HEK293 (cell line): Measurements from ENCODE around the gene SLC35E1.

Experiments used
- CTCF ChIA-PET: fragments of 350-600 bp; formaldehyde crosslinking; extraction: SDS; loops from one replicate; lab custom pipeline; 2021; ENCODE audit warnings: antibody characterized with exemption; lab: Yijun Ruan, JAX
- POLR2A ChIA-PET: fragments of 300-600 bp; formaldehyde crosslinking; extraction: SDS; loops from one replicate; lab custom pipeline; 2020; ENCODE audit warnings: antibody characterized with exemption, inconsistent platforms; lab: Yijun Ruan, JAX
- H3K27ac ChIP-seq: fragments of 200-500 bp; sonication (Bioruptor generic); 2 replicates; pipeline ENCODE4 v1.5.1; 2014; ENCODE audit warnings: low read depth, low read length, control low read depth, inconsistent platforms; ENCODE audit errors: extremely low read depth
- H3K36me3 ChIP-seq, 2 experiments: fragments of 200-500 bp in 1 of 2; sonication (Bioruptor generic) in 1 of 2; 1 replicate in 1 of 2; 2 replicates in 1 of 2; pipeline ENCODE4 v1.5.1; 2014 to 2017; ENCODE audit warnings: inconsistent platforms in 2 of 2, low read length in 2 of 2; ENCODE audit not compliant: control insufficient read depth in 2 of 2, insufficient read depth in 1 of 2
- H3K4me1 ChIP-seq: fragments of 200-500 bp; sonication (Bioruptor generic); 2 replicates; pipeline ENCODE4 v1.5.1; 2014; ENCODE audit warnings: mild to moderate bottlenecking, low read length, inconsistent platforms; ENCODE audit not compliant: control insufficient read depth, insufficient read depth
- H3K4me3 ChIP-seq: 2 replicates; pipeline ENCODE4 v1.5.1; 2011; ENCODE audit warnings: low read depth, mild to moderate bottlenecking, control low read depth, low read length, moderate library complexity
- H3K9me3 ChIP-seq: fragments of 200-500 bp; sonication (Bioruptor generic); 2 replicates; pipeline ENCODE4 v1.5.1; 2014; ENCODE audit warnings: low read depth, low read length, inconsistent platforms; ENCODE audit not compliant: control insufficient read depth, insufficient read depth
- EGR2 ChIP-seq: fragments of 450-650 bp; formaldehyde crosslinking; IDR thresholded peaks from 2 replicates; pipeline ENCODE4 v1.5.1; 2016; ENCODE audit warnings: low read depth, missing biosample characterization, missing genetic modification characterization
- GLIS1 ChIP-seq: fragments of 450-650 bp; formaldehyde crosslinking; IDR thresholded peaks from 2 replicates; pipeline ENCODE4 v1.5.1; 2016; ENCODE audit warnings: missing biosample characterization, missing genetic modification characterization
- KLF16 ChIP-seq: fragments of 450-650 bp; formaldehyde crosslinking; IDR thresholded peaks from 2 replicates; pipeline ENCODE4 v1.5.1; 2017; ENCODE audit warnings: missing biosample characterization, missing genetic modification characterization
- KLF8 ChIP-seq: fragments of 450-650 bp; formaldehyde crosslinking; IDR thresholded peaks from 2 replicates; pipeline ENCODE4 v1.5.1; 2016; ENCODE audit warnings: missing biosample characterization, missing genetic modification characterization
- SP2 ChIP-seq: fragments of 450-650 bp; formaldehyde crosslinking; IDR thresholded peaks from 2 replicates; pipeline ENCODE4 v1.5.1; 2016; ENCODE audit warnings: missing biosample characterization, missing genetic modification characterization
- SP7 ChIP-seq: fragments of 450-650 bp; formaldehyde crosslinking; IDR thresholded peaks from 2 replicates; pipeline ENCODE4 v1.5.1; 2016; ENCODE audit warnings: missing biosample characterization, missing genetic modification characterization
- ZBTB20 ChIP-seq: fragments of 450-650 bp; formaldehyde crosslinking; IDR thresholded peaks from 2 replicates; pipeline ENCODE4 v1.5.1; 2016; ENCODE audit warnings: missing biosample characterization, missing genetic modification characterization
- ZIC2 ChIP-seq: fragments of 450-650 bp; formaldehyde crosslinking; IDR thresholded peaks from 2 replicates; pipeline ENCODE4 v1.5.1; 2016; ENCODE audit warnings: missing biosample characterization, missing genetic modification characterization
- ZNF132 ChIP-seq: fragments of 450-650 bp; formaldehyde crosslinking; IDR thresholded peaks from 2 replicates; pipeline ENCODE4 v1.5.1; 2017; ENCODE audit warnings: missing biosample characterization, missing genetic modification characterization, borderline replicate concordance
- ZNF16 ChIP-seq: fragments of 450-650 bp; formaldehyde crosslinking; IDR thresholded peaks from 2 replicates; pipeline ENCODE4 v1.5.1; 2016; ENCODE audit warnings: low read depth, missing biosample characterization, missing genetic modification characterization
- ZNF174 ChIP-seq: fragments of 450-650 bp; formaldehyde crosslinking; IDR thresholded peaks from 2 replicates; pipeline ENCODE4 v1.5.0; 2017; ENCODE audit warnings: missing biosample characterization, mild to moderate bottlenecking, missing genetic modification characterization
- ZNF302 ChIP-seq: fragments of 450-650 bp; formaldehyde crosslinking; IDR thresholded peaks from 2 replicates; pipeline ENCODE4 v1.5.1; 2016; ENCODE audit warnings: missing biosample characterization, missing genetic modification characterization, low read depth
- ZNF311 ChIP-seq: fragments of 450-650 bp; formaldehyde crosslinking; IDR thresholded peaks from 2 replicates; pipeline ENCODE4 v1.5.1; 2017; ENCODE audit warnings: missing biosample characterization, missing genetic modification characterization, borderline replicate concordance
- ZNF341 ChIP-seq: fragments of 450-650 bp; formaldehyde crosslinking; IDR thresholded peaks from 2 replicates; pipeline ENCODE4; 2016; ENCODE audit warnings: low read depth, missing biosample characterization, missing genetic modification characterization
- ZNF366 ChIP-seq: fragments of 450-650 bp; formaldehyde crosslinking; conservative IDR thresholded peaks from 2 replicates; pipeline ENCODE4 v1.5.1; 2016; ENCODE audit warnings: missing biosample characterization, missing genetic modification characterization
- ZNF426 ChIP-seq: fragments of 450-650 bp; formaldehyde crosslinking; IDR thresholded peaks from 2 replicates; pipeline ENCODE4 v1.5.1; 2017; ENCODE audit warnings: missing biosample characterization, missing genetic modification characterization, mild to moderate bottlenecking, inconsistent platforms, moderate library complexity
- ZNF433 ChIP-seq: fragments of 450-650 bp; formaldehyde crosslinking; IDR thresholded peaks from 2 replicates; pipeline ENCODE4 v1.5.1; 2016; ENCODE audit warnings: missing biosample characterization, missing genetic modification characterization, low read depth
- ZNF521 ChIP-seq: fragments of 450-650 bp; formaldehyde crosslinking; IDR thresholded peaks from 2 replicates; pipeline ENCODE4 v1.5.1; 2017; ENCODE audit warnings: missing biosample characterization, mild to moderate bottlenecking, missing genetic modification characterization
- ZNF530 ChIP-seq: fragments of 450-650 bp; formaldehyde crosslinking; IDR thresholded peaks from 2 replicates; pipeline ENCODE4 v1.5.1; 2016; ENCODE audit warnings: low read depth, missing biosample characterization, missing genetic modification characterization
- ZNF600 ChIP-seq: fragments of 450-650 bp; formaldehyde crosslinking; IDR thresholded peaks from 2 replicates; pipeline ENCODE4 v1.5.1; 2016; ENCODE audit warnings: missing biosample characterization, missing genetic modification characterization
- ZNF747 ChIP-seq: fragments of 450-650 bp; formaldehyde crosslinking; IDR thresholded peaks from 2 replicates; pipeline ENCODE4 v1.5.1; 2016; ENCODE audit warnings: missing biosample characterization, missing genetic modification characterization
- ZNF830 ChIP-seq: fragments of 450-650 bp; IDR thresholded peaks from 2 replicates; pipeline ENCODE4 v1.5.0; 2018; ENCODE audit warnings: missing biosample characterization, missing genetic modification characterization, low read depth, mild to moderate bottlenecking, moderate library complexity
- ZNF843 ChIP-seq: fragments of 450-650 bp; formaldehyde crosslinking; IDR thresholded peaks from 2 replicates; pipeline ENCODE4 v1.5.1; 2016; ENCODE audit warnings: missing biosample characterization, missing genetic modification characterization
- TF ChIP-seq, protein P1 (sequence below): fragments of 450-650 bp; formaldehyde crosslinking; IDR thresholded peaks from 2 replicates; pipeline ENCODE4 v1.5.1; 2016; ENCODE audit warnings: missing biosample characterization, missing genetic modification characterization
- TF ChIP-seq, protein P2 (sequence below): fragments of 450-650 bp; formaldehyde crosslinking; IDR thresholded peaks from 2 replicates; pipeline ENCODE4 v1.5.1; 2016; ENCODE audit warnings: missing biosample characterization, missing genetic modification characterization
- TF ChIP-seq, protein P3 (sequence below): fragments of 450-650 bp; formaldehyde crosslinking; optimal IDR thresholded peaks from 2 replicates; pipeline ENCODE3; 2016; ENCODE audit warnings: missing biosample characterization, mild to moderate bottlenecking, missing genetic modification characterization

SLC35E1 gene

DNA sequence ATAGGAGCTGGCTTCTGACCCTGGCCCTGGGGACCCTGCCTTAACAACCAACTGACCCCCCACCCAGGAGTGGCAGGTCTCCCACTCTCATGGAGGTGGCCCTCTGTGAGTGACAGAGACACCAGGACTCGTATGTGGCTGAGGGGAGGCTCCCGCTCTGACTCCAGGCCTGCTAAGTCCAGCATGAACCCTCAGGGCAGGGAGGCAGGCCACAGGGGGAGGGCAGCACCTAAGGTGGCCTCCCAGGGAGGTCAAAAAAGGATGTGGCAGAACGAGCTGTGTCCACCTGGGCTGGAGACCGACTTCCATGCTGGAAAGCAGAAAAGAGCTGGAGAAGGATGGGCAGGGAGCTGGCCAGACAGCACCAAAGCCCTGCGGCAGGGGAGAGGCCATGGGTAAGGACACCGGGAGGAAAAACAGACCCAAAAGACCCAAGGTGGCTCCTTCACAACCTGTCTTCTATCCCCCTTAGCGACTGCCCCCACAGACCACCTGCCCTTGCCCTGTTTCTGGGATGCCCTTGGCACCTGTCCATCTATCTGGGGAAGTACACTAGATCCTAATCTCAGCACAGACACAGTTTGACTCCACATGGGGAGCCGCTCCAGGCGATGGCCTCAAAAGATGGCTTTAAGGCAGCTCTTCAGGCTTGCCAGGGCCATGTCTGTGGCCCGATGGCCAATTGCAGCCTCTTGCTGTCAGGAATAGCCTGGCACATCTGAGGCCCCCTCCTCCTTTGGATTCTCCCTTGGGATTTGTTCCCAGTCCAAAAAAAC is 10.5 kb upstream of the SLC35E1 start:
- Histone ChIP-seq H3K4me1 (peaks cover 8% of the 10 kb centered on the region), H3K36me3 (peaks cover 0 to 15% of the 10 kb centered on the region in 2 experiments; a peak in 1 of 3 replicates), H3K9me3 (no peaks in the 10 kb centered on the region), H3K27ac (no peak overlapping the region), H3K4me3 (no peak overlapping the region)
- ChIA-PET POLR2A (interaction anchor here (1.1 kb wide), 1 partner anchor 9 kb away, joined by 4 read pairs; no protein-coding TSS in a partner anchor), CTCF (no interaction called here)
- TF ChIP-seq KLF8 (tag by site-specific recombination), result no peak
- TF ChIP-seq GLIS1 (tag by site-specific recombination), result 0 out of 2 replicates have a peak, but pooled peaks have one; percentile 17
- TF ChIP-seq ZBTB20, result no peak
- TF ChIP-seq, protein P1, sequence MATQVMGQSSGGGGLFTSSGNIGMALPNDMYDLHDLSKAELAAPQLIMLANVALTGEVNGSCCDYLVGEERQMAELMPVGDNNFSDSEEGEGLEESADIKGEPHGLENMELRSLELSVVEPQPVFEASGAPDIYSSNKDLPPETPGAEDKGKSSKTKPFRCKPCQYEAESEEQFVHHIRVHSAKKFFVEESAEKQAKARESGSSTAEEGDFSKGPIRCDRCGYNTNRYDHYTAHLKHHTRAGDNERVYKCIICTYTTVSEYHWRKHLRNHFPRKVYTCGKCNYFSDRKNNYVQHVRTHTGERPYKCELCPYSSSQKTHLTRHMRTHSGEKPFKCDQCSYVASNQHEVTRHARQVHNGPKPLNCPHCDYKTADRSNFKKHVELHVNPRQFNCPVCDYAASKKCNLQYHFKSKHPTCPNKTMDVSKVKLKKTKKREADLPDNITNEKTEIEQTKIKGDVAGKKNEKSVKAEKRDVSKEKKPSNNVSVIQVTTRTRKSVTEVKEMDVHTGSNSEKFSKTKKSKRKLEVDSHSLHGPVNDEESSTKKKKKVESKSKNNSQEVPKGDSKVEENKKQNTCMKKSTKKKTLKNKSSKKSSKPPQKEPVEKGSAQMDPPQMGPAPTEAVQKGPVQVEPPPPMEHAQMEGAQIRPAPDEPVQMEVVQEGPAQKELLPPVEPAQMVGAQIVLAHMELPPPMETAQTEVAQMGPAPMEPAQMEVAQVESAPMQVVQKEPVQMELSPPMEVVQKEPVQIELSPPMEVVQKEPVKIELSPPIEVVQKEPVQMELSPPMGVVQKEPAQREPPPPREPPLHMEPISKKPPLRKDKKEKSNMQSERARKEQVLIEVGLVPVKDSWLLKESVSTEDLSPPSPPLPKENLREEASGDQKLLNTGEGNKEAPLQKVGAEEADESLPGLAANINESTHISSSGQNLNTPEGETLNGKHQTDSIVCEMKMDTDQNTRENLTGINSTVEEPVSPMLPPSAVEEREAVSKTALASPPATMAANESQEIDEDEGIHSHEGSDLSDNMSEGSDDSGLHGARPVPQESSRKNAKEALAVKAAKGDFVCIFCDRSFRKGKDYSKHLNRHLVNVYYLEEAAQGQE, result no peak
- no peak for TF ChIP-seq ZNF311
- TF ChIP-seq ZNF341, result no peak
- no peak for TF ChIP-seq ZNF132 (tag by site-specific recombination)

DNA sequence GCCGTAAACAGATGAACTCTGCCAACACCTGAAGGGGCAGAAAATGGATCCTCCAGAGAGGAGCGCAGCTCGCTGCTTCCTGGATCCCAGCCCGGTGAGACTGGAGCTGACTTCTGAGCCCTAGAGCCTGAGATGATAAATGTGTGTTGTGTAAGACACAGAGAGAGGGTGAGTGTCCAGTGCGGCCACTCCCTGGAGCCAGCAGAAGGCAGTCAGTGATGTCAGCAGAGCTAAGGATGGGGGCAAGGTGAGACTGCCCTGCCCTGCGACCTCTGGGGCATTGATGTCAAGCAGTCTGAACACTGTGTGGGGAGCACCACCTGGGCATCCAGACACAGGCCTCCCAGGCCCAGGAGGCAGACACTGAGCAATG is 9.7 kb upstream of the SLC35E1 start:
- TF ChIP-seq, protein P2, sequence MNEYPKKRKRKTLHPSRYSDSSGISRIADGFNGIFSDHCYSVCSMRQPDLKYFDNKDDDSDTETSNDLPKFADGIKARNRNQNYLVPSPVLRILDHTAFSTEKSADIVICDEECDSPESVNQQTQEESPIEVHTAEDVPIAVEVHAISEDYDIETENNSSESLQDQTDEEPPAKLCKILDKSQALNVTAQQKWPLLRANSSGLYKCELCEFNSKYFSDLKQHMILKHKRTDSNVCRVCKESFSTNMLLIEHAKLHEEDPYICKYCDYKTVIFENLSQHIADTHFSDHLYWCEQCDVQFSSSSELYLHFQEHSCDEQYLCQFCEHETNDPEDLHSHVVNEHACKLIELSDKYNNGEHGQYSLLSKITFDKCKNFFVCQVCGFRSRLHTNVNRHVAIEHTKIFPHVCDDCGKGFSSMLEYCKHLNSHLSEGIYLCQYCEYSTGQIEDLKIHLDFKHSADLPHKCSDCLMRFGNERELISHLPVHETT (tag by site-specific recombination), result no peak
- TF ChIP-seq ZIC2 (no peak), SP7 (no peak), ZNF311 (no peak), ZNF433 (tag by site-specific recombination) (no peak), KLF16 (tag by site-specific recombination) (no peak), ZNF174 (tag by site-specific recombination) (no peak), ZNF302 (tag by site-specific recombination) (no peak), ZNF600 (no peak), SP2 (tag by site-specific recombination) (no peak), ZNF843 (tag by site-specific recombination) (no peak), ZNF426 (tag by site-specific recombination) (no peak), ZNF530 (tag by site-specific recombination) (no peak), ZNF521 (tag by site-specific recombination) (no peak), ZNF830 (no peak), EGR2 (no peak), ZNF747 (tag by site-specific recombination) (no peak), ZNF366 (tag by site-specific recombination) (no peak), ZNF16 (tag by site-specific recombination) (no peak)
- TF ChIP-seq, protein P3, sequence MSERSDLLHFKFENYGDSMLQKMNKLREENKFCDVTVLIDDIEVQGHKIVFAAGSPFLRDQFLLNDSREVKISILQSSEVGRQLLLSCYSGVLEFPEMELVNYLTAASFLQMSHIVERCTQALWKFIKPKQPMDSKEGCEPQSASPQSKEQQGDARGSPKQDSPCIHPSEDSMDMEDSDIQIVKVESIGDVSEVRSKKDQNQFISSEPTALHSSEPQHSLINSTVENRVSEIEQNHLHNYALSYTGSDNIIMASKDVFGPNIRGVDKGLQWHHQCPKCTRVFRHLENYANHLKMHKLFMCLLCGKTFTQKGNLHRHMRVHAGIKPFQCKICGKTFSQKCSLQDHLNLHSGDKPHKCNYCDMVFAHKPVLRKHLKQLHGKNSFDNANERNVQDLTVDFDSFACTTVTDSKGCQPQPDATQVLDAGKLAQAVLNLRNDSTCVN, result no peak
- TF ChIP-seq, all 188 proteins: peak for 0
- H3K36me3 ChIP-seq, result peaks cover 0 to 22% of the 10 kb centered on the region in 2 experiments; a peak in 1 of 3 replicates
- peaks cover 3% of the 10 kb centered on the region for H3K4me1 ChIP-seq
- H3K9me3 ChIP-seq, result no peaks in the 10 kb centered on the region
- POLR2A ChIA-PET, result interaction anchor here (0.8 to 1.1 kb wide), 2 partner anchors 8 to 10 kb away, joined by 3 to 4 read pairs; partner anchors contain the start of gene SLC35E1
- H3K4me3 ChIP-seq, result no peak overlapping the region
- H3K27ac ChIP-seq, result no peak overlapping the region
- CTCF ChIA-PET, result interaction anchor here (0.7 kb wide), 1 partner anchor 250 kb away, joined by 3 read pairs; no protein-coding TSS in a partner anchor
